NB4 (cell line): ENCODE results near the gene CADPS2.

Source experiments
- MYC ChIP-seq: IDR thresholded peaks from 2 replicates; pipeline ENCODE4 v1.6.1; 2011; ENCODE audit warnings: low read depth, low read length
- POLR2A ChIP-seq: IDR thresholded peaks from 2 replicates; pipeline ENCODE4 v1.6.1; 2011; ENCODE audit warnings: mild to moderate bottlenecking; ENCODE audit not compliant: insufficient read length; ENCODE audit errors: extremely low read depth
- TF ChIP-seq, protein P1 (sequence below): IDR thresholded peaks from one replicate; pipeline ENCODE4 v1.5.1; 2012; ENCODE audit warnings: low read depth, low read length
- TF ChIP-seq, protein P2 (sequence below): IDR thresholded peaks from 2 replicates; pipeline ENCODE4 v1.6.1; 2011; ENCODE audit warnings: low read depth, low read length

DNA sequence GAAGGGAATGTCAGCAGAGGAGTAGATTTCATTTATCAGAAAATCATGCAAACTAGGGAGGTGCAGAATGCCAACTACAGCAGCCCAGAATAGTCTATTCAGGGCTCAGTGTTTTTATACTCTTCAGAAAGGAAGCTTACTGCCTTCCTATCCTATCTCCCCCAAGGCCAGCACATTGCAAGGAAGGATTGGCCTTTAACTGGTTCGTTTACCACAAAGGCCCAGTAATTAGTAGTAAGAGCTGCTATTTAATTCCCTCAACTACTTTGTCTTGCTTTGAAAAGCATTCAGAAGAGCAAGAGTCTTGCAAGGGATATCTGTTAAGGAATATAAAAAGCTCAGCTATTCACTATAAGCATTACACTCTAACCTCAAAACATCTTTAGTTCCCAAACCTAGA, 97.1 kb downstream of the CADPS2 start:
- TF ChIP-seq, protein P1, sequence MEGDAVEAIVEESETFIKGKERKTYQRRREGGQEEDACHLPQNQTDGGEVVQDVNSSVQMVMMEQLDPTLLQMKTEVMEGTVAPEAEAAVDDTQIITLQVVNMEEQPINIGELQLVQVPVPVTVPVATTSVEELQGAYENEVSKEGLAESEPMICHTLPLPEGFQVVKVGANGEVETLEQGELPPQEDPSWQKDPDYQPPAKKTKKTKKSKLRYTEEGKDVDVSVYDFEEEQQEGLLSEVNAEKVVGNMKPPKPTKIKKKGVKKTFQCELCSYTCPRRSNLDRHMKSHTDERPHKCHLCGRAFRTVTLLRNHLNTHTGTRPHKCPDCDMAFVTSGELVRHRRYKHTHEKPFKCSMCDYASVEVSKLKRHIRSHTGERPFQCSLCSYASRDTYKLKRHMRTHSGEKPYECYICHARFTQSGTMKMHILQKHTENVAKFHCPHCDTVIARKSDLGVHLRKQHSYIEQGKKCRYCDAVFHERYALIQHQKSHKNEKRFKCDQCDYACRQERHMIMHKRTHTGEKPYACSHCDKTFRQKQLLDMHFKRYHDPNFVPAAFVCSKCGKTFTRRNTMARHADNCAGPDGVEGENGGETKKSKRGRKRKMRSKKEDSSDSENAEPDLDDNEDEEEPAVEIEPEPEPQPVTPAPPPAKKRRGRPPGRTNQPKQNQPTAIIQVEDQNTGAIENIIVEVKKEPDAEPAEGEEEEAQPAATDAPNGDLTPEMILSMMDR = no peak
- TF ChIP-seq POLR2A = no peak
- no peak for TF ChIP-seq MYC
- TF ChIP-seq, protein P2, sequence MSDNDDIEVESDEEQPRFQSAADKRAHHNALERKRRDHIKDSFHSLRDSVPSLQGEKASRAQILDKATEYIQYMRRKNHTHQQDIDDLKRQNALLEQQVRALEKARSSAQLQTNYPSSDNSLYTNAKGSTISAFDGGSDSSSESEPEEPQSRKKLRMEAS = no peak
